IPS-NIHi7 (cell line): ENCODE results near the gene IQSEC2.

Experiments used
- DNase-seq: peaks from one replicate; pipeline ENCODE4 v3.0.0; 2012; ENCODE audit warnings: mixed read lengths; ENCODE audit errors: extremely low spot score

Gene IQSEC2

DNA sequence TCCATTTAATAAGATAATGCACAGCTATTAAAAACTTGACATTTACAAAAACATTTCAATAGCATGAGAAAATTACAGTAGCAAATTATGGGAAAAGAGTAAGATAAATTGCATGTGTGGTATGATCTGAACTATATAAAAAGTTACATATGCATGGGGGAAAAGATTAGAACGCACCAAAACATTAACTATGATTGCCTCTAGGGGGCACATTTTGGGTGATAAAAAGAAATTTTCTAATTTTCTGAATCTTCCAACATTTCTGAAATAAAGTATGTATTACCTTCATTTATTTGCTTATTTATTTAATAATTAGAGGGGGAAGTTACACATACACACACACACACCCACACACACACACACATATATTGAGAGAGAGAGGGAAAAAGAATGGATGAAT lies 36.8 kb downstream of the IQSEC2 start:
- DNase-seq = no peak

DNA sequence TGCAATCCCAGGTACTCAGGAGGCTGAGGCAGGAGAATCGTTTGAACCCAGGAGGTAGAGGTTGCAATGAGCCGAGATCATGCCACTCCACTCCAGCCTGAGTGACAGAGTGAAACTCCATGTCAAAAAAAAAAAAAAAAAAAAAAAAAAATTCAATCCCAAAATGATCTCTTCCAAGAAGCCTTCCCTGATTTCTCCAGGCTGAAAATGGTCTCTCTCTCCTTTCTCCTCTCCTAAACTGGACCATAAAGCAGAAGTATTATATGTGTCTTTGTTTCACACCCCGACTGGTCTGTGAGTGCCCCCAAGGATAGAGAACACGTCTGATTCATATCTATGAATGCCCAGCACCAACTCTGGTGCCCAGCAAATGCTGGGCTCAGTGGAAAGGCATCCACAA lies 39.1 kb downstream of the IQSEC2 start:
- DNase-seq = no peak

- no peak for DNase-seq
Observed at GRCh38 chrX:53241558-53241957, 39.8 kb downstream of the IQSEC2 start.

- DNase-seq = peak; percentile 51
Observed at GRCh38 chrX:53239474-53239873, 41.9 kb downstream of the IQSEC2 start.

- no peak for DNase-seq
Observed at GRCh38 chrX:53237056-53237455, 44.3 kb downstream of the IQSEC2 start.

- no peak for DNase-seq
Observed at GRCh38 chrX:53236025-53236679, 45.2 kb downstream of the IQSEC2 start.

DNA sequence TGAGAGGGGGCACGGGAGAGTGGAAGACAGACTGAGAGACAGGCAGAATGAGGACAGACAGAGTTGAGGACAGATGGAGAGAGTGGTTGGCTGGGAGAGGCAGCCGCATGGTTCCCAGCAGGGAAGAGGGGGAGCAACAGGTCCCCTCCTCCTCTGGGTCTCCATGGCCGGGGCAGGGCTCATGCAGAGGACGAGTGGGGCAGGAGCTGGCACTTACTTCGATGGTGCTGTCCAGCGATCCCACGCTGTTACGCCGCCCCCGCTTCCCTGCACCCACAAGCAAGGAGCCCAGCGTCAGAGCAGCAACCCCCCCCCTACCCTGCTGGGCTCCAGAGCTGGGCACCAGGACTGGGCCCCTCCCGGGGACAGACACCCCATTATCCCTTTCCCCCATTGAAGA lies 45.8 kb downstream of the IQSEC2 start:
- no peak for DNase-seq

DNA sequence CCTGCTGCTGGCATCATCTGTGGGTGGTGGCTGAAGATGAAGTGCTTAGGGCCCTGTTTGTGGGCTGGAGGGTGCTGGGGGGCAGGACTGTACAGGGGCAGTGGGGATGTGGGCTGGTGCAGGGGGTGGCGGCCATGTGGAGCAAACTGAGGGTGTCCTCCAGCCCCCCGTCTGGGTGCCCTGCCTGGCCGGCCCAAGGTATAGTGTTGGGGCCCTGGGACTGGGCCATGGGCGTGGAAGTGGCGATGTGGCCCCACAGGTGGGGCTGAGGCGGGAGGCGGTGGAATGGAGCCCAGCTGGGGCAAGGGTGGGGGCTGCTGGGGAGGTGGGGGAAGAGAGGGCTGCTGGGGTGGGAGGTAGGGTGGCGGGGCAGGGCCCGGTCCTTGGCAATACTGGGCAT lies 46.9 kb downstream of the IQSEC2 start:
- DNase-seq = no peak

DNA sequence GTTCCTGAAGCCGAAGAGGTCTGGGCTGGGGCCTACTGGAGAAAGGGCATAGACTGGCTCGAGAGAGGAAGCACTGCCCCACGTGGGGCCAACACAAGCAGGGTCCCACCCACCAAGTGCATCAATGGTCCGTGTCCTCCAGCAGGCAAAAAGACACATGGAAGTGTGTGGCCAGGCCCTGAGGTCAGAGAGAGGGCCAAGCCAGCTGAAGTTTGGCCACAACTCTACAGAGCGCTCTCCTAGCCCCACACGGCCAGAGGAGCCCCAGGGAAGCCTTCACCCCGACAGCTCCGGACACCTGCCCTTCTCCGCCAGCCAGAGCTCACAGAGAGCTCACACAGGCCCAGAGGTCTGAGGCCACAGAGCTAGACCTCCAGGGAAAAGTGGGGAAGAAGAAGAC lies 47.8 kb downstream of the IQSEC2 start:
- DNase-seq = no peak

GRCh38 chrX:53230116-53230515 lies 51.3 kb downstream of the IQSEC2 start:
- no peak for DNase-seq

DNA sequence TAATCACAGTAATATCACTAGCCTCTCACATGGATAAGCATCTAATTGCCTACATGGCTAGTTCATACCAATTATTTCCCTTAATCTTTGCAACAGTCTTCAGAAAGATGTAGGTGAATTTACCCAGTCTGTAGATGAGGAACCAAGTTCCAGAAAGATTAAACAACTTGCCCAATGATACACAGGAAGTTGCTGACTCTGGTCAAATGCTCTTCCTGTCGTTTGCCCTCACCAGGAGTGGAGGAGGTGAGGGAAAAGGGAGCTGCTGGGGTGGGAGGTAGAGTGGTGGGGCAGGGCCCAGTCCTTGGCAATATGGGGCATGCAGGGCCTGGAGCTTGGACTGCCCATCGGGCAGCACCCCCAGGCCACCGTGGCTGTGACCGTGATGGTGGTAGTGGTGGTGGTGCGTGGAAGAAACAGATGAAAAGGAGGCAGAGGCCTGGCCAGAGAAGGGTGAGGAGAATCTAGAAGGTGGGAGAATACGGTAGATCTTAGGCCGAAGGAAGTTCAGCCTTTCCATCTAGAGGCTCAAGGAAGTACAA lies 54.1 kb downstream of the IQSEC2 start:
- DNase-seq = no peak

DNA sequence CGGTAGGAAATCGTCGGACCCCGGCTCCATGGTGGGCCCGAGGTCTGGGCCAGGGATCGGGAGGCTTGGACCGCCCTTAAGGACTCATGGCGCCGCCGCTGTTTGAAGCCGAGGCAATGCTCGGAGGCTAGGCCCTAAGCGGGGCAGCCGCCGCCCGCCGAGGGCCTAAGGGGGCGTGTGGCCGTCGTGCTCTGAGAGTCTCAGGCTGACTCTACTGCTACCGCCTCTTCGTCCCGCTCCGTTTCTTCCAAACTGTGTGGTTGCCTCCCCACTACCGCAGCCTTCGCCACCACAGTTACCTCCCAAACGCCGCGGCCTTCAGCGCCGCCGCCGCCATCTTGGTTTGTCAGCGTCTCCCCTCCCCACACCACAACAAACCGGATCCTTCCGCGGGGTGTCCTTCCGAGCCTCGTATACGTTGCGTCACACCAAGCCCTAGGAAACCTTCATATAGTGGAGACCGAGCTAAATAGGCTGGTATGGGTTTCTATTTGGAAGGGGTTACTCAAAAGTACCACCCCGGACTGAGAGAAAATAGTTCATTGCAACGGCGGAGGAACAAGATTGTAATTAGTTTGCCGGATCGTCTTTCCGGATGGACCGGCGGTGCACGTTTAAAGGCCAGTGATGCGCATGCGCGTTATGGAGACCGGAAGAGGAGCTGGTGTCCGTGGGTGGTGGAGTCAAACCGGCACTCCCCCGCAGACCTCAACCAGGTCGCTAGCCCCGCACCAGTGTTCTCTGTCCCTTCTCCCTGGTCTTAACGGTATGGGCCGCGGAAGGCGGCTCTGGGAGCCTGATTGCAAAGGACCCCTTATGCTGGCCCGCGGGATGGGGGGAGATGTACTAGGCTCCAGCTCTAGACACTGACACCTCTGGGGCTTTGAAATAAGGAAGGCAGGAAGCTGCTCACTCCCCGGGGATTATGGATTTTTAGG lies 56.3 kb downstream of the IQSEC2 start, which contains the start of gene KDM5C:
KDM5C (minus strand) TSS at position 348 of the 938 bp plus-strand sequence; CDS start at position 30, 318 bp downstream.
- peak; percentile 96 for DNase-seq

DNA sequence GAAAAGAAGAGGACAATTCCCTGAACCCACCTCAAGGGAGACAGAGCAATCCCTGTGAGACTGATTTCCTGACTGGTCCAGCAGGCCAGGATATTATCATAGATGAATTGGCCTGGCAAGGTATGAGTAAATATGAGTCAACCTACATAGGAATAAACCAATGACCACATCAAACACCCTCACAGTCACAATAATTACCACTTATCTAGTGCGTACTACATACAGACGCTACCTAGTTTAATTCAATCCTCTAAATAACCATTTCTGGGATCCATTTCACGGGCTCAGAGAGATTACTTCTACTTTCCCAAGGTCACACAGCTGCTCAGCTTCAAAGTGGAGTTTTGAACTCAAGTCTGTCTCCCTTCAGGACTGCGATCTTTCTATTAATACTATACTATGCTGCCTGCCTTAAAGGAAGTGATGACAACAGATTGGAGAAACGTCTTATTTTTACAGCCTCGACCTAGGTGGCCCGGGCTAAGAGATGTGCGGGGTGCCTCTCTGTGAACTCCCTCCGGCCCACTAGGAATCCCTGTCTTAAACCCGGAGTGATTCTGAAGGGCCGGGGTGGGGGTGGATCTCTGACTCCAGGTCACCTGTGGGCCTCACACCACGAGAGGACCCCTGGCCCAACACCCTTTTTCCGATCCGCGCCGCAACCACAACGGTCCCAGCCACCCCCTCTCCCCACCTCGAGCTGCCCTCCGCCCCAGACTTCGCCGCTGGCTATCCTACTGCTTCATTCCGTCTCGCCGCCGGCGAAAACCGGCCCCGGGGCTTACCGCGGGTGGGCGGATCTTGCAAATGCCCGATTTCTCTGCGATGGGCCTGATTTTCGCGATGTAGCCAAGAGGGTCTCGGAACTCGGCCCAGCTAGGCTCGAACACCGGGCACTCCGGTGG lies 57.2 kb downstream of the IQSEC2 start:
- DNase-seq = peak; percentile 17

GRCh38 chrX:53223068-53223693 lies 58.2 kb downstream of the IQSEC2 start:
- peak; percentile 20 for DNase-seq
